ENCODE data around the gene SEZ6.
A peak's percentile ranks its signal among the peaks of the same experiment; 100 is the strongest.

The SEZ6 gene

GRCh38 chr17:28950752-28951427 lies 54.9 kb downstream of the SEZ6 start:
- no peak for ATAC-seq
- TF ChIP-seq TOX (CRISPR knock-in tag; IDR thresholded peaks at IDR 0.05; ENCODE audit: borderline replicate concordance) (no peak), ZNF70 (CRISPR knock-in tag; IDR thresholded peaks at IDR 0.05) (no peak), BACH2 (CRISPR knock-in tag; IDR thresholded peaks at IDR 0.05; ENCODE audit: borderline replicate concordance) (no peak), OSR1 (CRISPR knock-in tag; IDR thresholded peaks at IDR 0.05) (no peak), CSRNP3 (CRISPR knock-in tag; IDR thresholded peaks at IDR 0.05) (no peak), ZFP30 (CRISPR knock-in tag; IDR thresholded peaks at IDR 0.05) (no peak), GLIS3 (CRISPR knock-in tag; IDR thresholded peaks at IDR 0.05) (no peak)
- TF ChIP-seq, protein P1, sequence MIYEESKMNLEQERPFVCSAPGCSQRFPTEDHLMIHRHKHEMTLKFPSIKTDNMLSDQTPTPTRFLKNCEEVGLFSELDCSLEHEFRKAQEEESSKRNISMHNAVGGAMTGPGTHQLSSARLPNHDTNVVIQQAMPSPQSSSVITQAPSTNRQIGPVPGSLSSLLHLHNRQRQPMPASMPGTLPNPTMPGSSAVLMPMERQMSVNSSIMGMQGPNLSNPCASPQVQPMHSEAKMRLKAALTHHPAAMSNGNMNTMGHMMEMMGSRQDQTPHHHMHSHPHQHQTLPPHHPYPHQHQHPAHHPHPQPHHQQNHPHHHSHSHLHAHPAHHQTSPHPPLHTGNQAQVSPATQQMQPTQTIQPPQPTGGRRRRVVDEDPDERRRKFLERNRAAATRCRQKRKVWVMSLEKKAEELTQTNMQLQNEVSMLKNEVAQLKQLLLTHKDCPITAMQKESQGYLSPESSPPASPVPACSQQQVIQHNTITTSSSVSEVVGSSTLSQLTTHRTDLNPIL (CRISPR knock-in tag; IDR thresholded peaks at IDR 0.05; ENCODE audit: low read depth) = no peak

- peak; percentile 0; the same call in 2 of the 3 replicates for ATAC-seq
- TF ChIP-seq OSR1 (CRISPR knock-in tag; IDR thresholded peaks at IDR 0.05) = no peak
- no peak for TF ChIP-seq ZNF565 (CRISPR knock-in tag; conservative IDR thresholded peaks at IDR 0.05; ENCODE audit: low read depth)
- no peak for TF ChIP-seq BACH2 (CRISPR knock-in tag; IDR thresholded peaks at IDR 0.05; ENCODE audit: borderline replicate concordance)
- no peak for TF ChIP-seq ZC3H10 (CRISPR knock-in tag; IDR thresholded peaks at IDR 0.05)
Observed at GRCh38 chr17:28950017-28950751, 55.6 kb downstream of the SEZ6 start.

DNA sequence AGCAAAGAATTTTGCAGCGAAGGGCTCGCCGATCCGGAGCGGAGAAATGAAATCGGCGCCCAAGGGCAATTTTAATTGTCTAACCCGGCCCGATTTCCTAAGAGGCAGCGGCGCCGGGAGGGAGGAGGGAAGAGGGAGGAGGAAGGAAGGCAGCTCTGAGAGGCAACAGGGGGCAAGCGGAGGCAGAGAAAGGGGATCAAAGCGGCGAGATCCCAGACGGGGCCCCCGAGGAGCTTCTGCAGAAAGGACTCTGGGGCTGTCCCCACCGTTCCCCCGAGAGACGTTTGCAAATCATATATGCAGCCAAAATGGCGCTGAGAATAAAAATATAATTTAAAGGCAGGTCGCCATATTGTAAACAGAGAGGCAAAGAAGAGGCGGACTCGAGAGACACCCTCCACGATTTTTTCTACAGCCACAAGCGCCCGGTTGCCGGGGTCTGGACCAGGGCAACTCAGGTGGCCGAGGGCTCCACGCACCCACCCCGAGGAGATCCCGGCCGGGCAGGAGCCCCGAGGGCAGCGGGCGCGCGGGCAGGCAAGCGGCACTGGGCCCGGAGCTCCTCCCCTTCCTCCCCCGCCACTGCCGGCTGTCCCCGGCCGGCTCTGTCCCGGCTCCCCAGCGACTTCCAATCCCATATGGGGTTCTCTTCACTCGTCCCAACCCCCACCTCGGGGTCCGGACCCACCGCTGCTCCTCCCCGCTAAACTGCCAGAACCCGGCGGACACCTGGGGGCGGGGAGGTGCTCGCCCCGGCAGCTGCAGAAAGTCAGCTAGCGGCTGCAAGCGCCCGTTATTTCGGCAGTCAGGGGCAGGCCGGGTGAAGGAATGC lies 56.4 kb downstream of the SEZ6 start:
- 0 out of 3 replicates have a peak, but pooled peaks have one; percentile 4 for ATAC-seq
- no peak for TF ChIP-seq ISL1 (CRISPR knock-in tag; IDR thresholded peaks at IDR 0.05)
- no peak for TF ChIP-seq GLIS3 (CRISPR knock-in tag; IDR thresholded peaks at IDR 0.05)
- no peak for TF ChIP-seq OSR1 (CRISPR knock-in tag; IDR thresholded peaks at IDR 0.05)
- TF ChIP-seq ZFP3 (CRISPR knock-in tag; IDR thresholded peaks at IDR 0.05) = no peak
- no peak for TF ChIP-seq ZFP30 (CRISPR knock-in tag; IDR thresholded peaks at IDR 0.05)
- TF ChIP-seq, protein P2, sequence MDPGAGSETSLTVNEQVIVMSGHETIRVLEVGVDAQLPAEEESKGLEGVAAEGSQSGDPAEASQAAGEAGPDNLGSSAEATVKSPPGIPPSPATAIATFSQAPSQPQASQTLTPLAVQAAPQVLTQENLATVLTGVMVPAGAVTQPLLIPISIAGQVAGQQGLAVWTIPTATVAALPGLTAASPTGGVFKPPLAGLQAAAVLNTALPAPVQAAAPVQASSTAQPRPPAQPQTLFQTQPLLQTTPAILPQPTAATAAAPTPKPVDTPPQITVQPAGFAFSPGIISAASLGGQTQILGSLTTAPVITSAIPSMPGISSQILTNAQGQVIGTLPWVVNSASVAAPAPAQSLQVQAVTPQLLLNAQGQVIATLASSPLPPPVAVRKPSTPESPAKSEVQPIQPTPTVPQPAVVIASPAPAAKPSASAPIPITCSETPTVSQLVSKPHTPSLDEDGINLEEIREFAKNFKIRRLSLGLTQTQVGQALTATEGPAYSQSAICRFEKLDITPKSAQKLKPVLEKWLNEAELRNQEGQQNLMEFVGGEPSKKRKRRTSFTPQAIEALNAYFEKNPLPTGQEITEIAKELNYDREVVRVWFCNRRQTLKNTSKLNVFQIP (CRISPR knock-in tag; IDR thresholded peaks at IDR 0.05; ENCODE audit: borderline replicate concordance, low read depth) = no peak
- TF ChIP-seq, protein P1 (CRISPR knock-in tag; IDR thresholded peaks at IDR 0.05; ENCODE audit: low read depth) = no peak
- no peak for TF ChIP-seq BACH2 (CRISPR knock-in tag; IDR thresholded peaks at IDR 0.05; ENCODE audit: borderline replicate concordance)
- TF ChIP-seq ZNF565 (CRISPR knock-in tag; conservative IDR thresholded peaks at IDR 0.05; ENCODE audit: low read depth) = no peak
- no peak for TF ChIP-seq ZC3H10 (CRISPR knock-in tag; IDR thresholded peaks at IDR 0.05)
- no peak for TF ChIP-seq TOX (CRISPR knock-in tag; IDR thresholded peaks at IDR 0.05; ENCODE audit: borderline replicate concordance)
- TF ChIP-seq CSRNP3 (CRISPR knock-in tag; IDR thresholded peaks at IDR 0.05) = no peak
- TF ChIP-seq CSDC2 (CRISPR knock-in tag; IDR thresholded peaks at IDR 0.05) = no peak
- TF ChIP-seq ESRRG (CRISPR knock-in tag; IDR thresholded peaks at IDR 0.05) = no peak
- no peak for TF ChIP-seq ZNF70 (CRISPR knock-in tag; IDR thresholded peaks at IDR 0.05)
- TF ChIP-seq SNAI2 (CRISPR knock-in tag; IDR thresholded peaks at IDR 0.05) = no peak
- TF ChIP-seq PPARA (CRISPR knock-in tag; IDR thresholded peaks at IDR 0.05; ENCODE audit: borderline replicate concordance) = no peak
- TF ChIP-seq RARB (CRISPR knock-in tag; IDR thresholded peaks at IDR 0.05) = no peak
- TF ChIP-seq ARNTL (CRISPR knock-in tag; IDR thresholded peaks at IDR 0.05; ENCODE audit: borderline replicate concordance, low read depth) = no peak
- TF ChIP-seq PATZ1 (CRISPR knock-in tag; IDR thresholded peaks at IDR 0.05; ENCODE audit: borderline replicate concordance) = no peak

Measured in SK-N-SH treated with all-trans-retinoic acid at 6 μM for 48 hours (cell line).